ENCODE measurements around the gene CYTH1.

Gene CYTH1

GRCh38 chr17:78715000-78715771 is 66.9 kb downstream of the CYTH1 start:
- no peak for DNase-seq

GRCh38 chr17:78714534-78714933 is 67.5 kb downstream of the CYTH1 start:
- DNase-seq: no peak

GRCh38 chr17:78712043-78712442 is 70.0 kb downstream of the CYTH1 start:
- no peak for DNase-seq

GRCh38 chr17:78710607-78711006 is 71.5 kb downstream of the CYTH1 start:
- DNase-seq: no peak

GRCh38 chr17:78709751-78710181 is 72.3 kb downstream of the CYTH1 start:
- DNase-seq: no peak

GRCh38 chr17:78709119-78709681 is 72.9 kb downstream of the CYTH1 start:
- DNase-seq: no peak

- DNase-seq: peak; percentile 74
Measured at GRCh38 chr17:78708510-78708973, 73.5 kb downstream of the CYTH1 start.

- DNase-seq: no peak
Measured at GRCh38 chr17:78707923-78708322, 74.2 kb downstream of the CYTH1 start.

GRCh38 chr17:78707016-78707415 is 75.1 kb downstream of the CYTH1 start:
- no peak for DNase-seq

- peak; percentile 38 for DNase-seq
Measured at GRCh38 chr17:78706271-78706915, 75.7 kb downstream of the CYTH1 start.

GRCh38 chr17:78705071-78705470 is 77.0 kb downstream of the CYTH1 start:
- no peak for DNase-seq

- DNase-seq: no peak
Measured at GRCh38 chr17:78704594-78704993, 77.5 kb downstream of the CYTH1 start.

- peak; percentile 63 for DNase-seq
Measured at GRCh38 chr17:78697554-78698343, 84.3 kb downstream of the CYTH1 start.

- no peak for DNase-seq
Measured at GRCh38 chr17:78697122-78697521, 85.0 kb downstream of the CYTH1 start.

GRCh38 chr17:78696016-78696982 is 85.8 kb downstream of the CYTH1 start:
- no peak for DNase-seq

- no peak for DNase-seq
Measured at GRCh38 chr17:78694805-78695531, 87.1 kb downstream of the CYTH1 start.

- no peak for DNase-seq
Measured at GRCh38 chr17:78693346-78694083, 88.6 kb downstream of the CYTH1 start.

GRCh38 chr17:78692460-78693010 is 89.5 kb downstream of the CYTH1 start:
- no peak for DNase-seq

- DNase-seq: no peak
Measured at GRCh38 chr17:78689029-78689428, 93.0 kb downstream of the CYTH1 start.

- DNase-seq: no peak
Measured at GRCh38 chr17:78687944-78688343, 94.1 kb downstream of the CYTH1 start.
